WTC11 (cell line): Measurements from ENCODE around the gene CNGA1. TPM values are rescaled to one million over a fixed set of nuclear protein-coding genes. Genes with fewer than 3 reads are reported as not detected.

Experiments
- ATAC-seq: fragments of 200-7000 bp; cut with Tn5 transposase; 2 replicates; pipeline ENCODE4 v1.10.0; 2021; ENCODE audit warnings: mild to moderate bottlenecking, moderate library complexity
- CTCF ChIA-PET: fragments of 300-600 bp; sonication (Branson Sonifier 250); formaldehyde crosslinking; loops from one replicate; lab custom pipeline; 2021; ENCODE audit warnings: antibody characterized with exemption; lab: Charles Lee
- POLR2A ChIA-PET: fragments of 350-600 bp; sonication (Branson Sonifier 250); formaldehyde crosslinking; loops from one replicate; lab custom pipeline; 2021; ENCODE audit warnings: antibody characterized with exemption; lab: Charles Lee
- DNase-seq: peaks from one replicate; pipeline ENCODE4 v3.0.0; 2021; ENCODE audit warnings: low spot score
- H3K27ac Mint-ChIP-seq: 2 replicates; pipeline ENCODE4 v1.8.0; 2021; ENCODE audit warnings: mixed read lengths
- H3K27me3 Mint-ChIP-seq: 2 replicates; pipeline ENCODE4 v1.8.0; 2021; ENCODE audit warnings: low read depth, mild to moderate bottlenecking, moderate library complexity, mixed read lengths
- H3K36me3 Mint-ChIP-seq: 2 replicates; pipeline ENCODE4 v1.8.0; 2021; ENCODE audit warnings: mixed read lengths
- H3K4me1 Mint-ChIP-seq: 2 replicates; pipeline ENCODE4 v1.8.0; 2022; ENCODE audit warnings: mixed read lengths
- H3K4me3 Mint-ChIP-seq: 2 replicates; pipeline ENCODE4 v1.8.0; 2021; ENCODE audit warnings: mild to moderate bottlenecking, moderate library complexity, mixed read lengths
- H3K9me3 Mint-ChIP-seq: 2 replicates; pipeline ENCODE4 v1.8.0; 2021; ENCODE audit warnings: mixed read lengths
- AFF4 ChIP-seq: sonication (generic); formaldehyde crosslinking; IDR thresholded peaks from 2 replicates; pipeline ENCODE4 v1.8.1; 2023; ENCODE audit warnings: mild to moderate bottlenecking, missing genetic modification reagents, borderline replicate concordance
- ATF2 ChIP-seq: sonication (generic); formaldehyde crosslinking; IDR thresholded peaks from 2 replicates; pipeline ENCODE4 v1.8.1; 2022; ENCODE audit warnings: low read depth, missing genetic modification reagents, borderline replicate concordance
- CDX4 ChIP-seq: fragments of 250-450 bp; sonication (Bioruptor Pico); IDR thresholded peaks from 2 replicates; pipeline ENCODE4 v1.9.0; 2021; ENCODE audit warnings: moderate library complexity, mild to moderate bottlenecking, inconsistent platforms, borderline replicate concordance
- CTCF ChIP-seq: fragments of 200-600 bp; IDR thresholded peaks from 2 replicates; pipeline ENCODE4 v1.8.0; 2022; ENCODE audit warnings: antibody characterized with exemption
- E2F1 ChIP-seq: sonication (generic); formaldehyde crosslinking; IDR thresholded peaks from 2 replicates; pipeline ENCODE4 v1.8.0; 2022; ENCODE audit warnings: mild to moderate bottlenecking, missing genetic modification reagents
- EMX1 ChIP-seq: fragments of 250-450 bp; sonication (Bioruptor Pico); IDR thresholded peaks from 2 replicates; pipeline ENCODE4 v1.8.0; 2021; ENCODE audit warnings: mild to moderate bottlenecking
- GRHL2 ChIP-seq: fragments of 250-450 bp; sonication (Bioruptor Pico); IDR thresholded peaks from 2 replicates; pipeline ENCODE4 v1.8.0; 2022; ENCODE audit warnings: mild to moderate bottlenecking, moderate library complexity; ENCODE audit not compliant: insufficient replicate concordance, severe bottlenecking
- HMGXB4 ChIP-seq: sonication (generic); formaldehyde crosslinking; IDR thresholded peaks from 2 replicates; pipeline ENCODE4 v1.8.1; 2023; ENCODE audit warnings: mild to moderate bottlenecking, moderate library complexity, missing genetic modification reagents
- MYBL2 ChIP-seq: sonication (generic); formaldehyde crosslinking; IDR thresholded peaks from 2 replicates; pipeline ENCODE4 v1.8.1; 2023; ENCODE audit warnings: mild to moderate bottlenecking, moderate library complexity, missing genetic modification reagents
- NR1H2 ChIP-seq: sonication (generic); formaldehyde crosslinking; IDR thresholded peaks from 2 replicates; pipeline ENCODE4 v1.9.0; 2021; ENCODE audit warnings: mild to moderate bottlenecking, moderate library complexity, missing genetic modification reagents
- NR3C1 ChIP-seq: sonication (generic); formaldehyde crosslinking; conservative IDR thresholded peaks from 2 replicates; pipeline ENCODE4 v1.8.1; 2023; ENCODE audit warnings: low read depth, mild to moderate bottlenecking, missing genetic modification reagents
- TCF7 ChIP-seq: sonication (generic); formaldehyde crosslinking; IDR thresholded peaks from 2 replicates; pipeline ENCODE4 v1.8.0; 2022; ENCODE audit warnings: mild to moderate bottlenecking, low read depth, missing genetic modification reagents, moderate library complexity
- ZBTB43 ChIP-seq: sonication (generic); formaldehyde crosslinking; IDR thresholded peaks from 2 replicates; pipeline ENCODE4 v1.8.1; 2023; ENCODE audit warnings: mild to moderate bottlenecking, missing genetic modification reagents
- ZNF121 ChIP-seq: sonication (generic); formaldehyde crosslinking; IDR thresholded peaks from 2 replicates; pipeline ENCODE4 v1.8.0; 2023; ENCODE audit warnings: missing genetic modification reagents
- ZNF138 ChIP-seq: sonication (generic); formaldehyde crosslinking; conservative IDR thresholded peaks from 2 replicates; pipeline ENCODE4 v1.8.1; 2022; ENCODE audit warnings: mild to moderate bottlenecking, moderate library complexity, missing genetic modification reagents
- ZNF512 ChIP-seq: sonication (generic); formaldehyde crosslinking; IDR thresholded peaks from 2 replicates; pipeline ENCODE4 v1.8.1; 2022; ENCODE audit warnings: missing genetic modification reagents, borderline replicate concordance
- ZSCAN18 ChIP-seq: fragments of 250-450 bp; sonication (Bioruptor Pico); IDR thresholded peaks from 2 replicates; pipeline ENCODE4 v2.1.2; 2022; ENCODE audit warnings: mild to moderate bottlenecking, moderate library complexity
- total RNA-seq: library from RNA; stranded (reverse); gene quantifications from 3 replicates; pipeline ENCODE4 v1.2.3, GENCODE V29; 2021

CNGA1 gene
- total RNA-seq, 1 experiment from 2014 or later = 1.1 TPM

GRCh38 chr4:47929682-47930201, 86.7 kb downstream of the CNGA1 start:
- POLR2A ChIA-PET = no interaction called here
- Mint-ChIP-seq H3K27me3 (peaks cover 8% of the 10 kb centered on the region), H3K4me1 (peaks cover 6% of the 10 kb centered on the region; the same call in 1 of the 2 replicates), H3K27ac (no peak overlapping the region), H3K9me3 (peaks cover 5% of the 10 kb centered on the region; the same call in 1 of the 2 replicates), H3K36me3 (no peaks in the 10 kb centered on the region), H3K4me3 (no peak overlapping the region)
- no peak for TF ChIP-seq AFF4 (CRISPR knock-in tag)
- no peak for TF ChIP-seq ATF2 (CRISPR knock-in tag)
- no peak for TF ChIP-seq MYBL2 (CRISPR knock-in tag)
- no peak for TF ChIP-seq NR3C1 (CRISPR knock-in tag)
- TF ChIP-seq CTCF = no peak
- TF ChIP-seq EMX1 (CRISPR knock-in tag) = no peak
- no peak for TF ChIP-seq ZBTB43 (CRISPR knock-in tag)
- no peak for TF ChIP-seq ZNF121 (CRISPR knock-in tag)
- TF ChIP-seq NR1H2 (CRISPR knock-in tag) = no peak
- TF ChIP-seq ZNF138 (CRISPR knock-in tag) = no peak
- no peak for TF ChIP-seq ZSCAN18 (CRISPR knock-in tag)
- no peak for TF ChIP-seq TCF7 (CRISPR knock-in tag)
- TF ChIP-seq ZNF512 (CRISPR knock-in tag) = no peak
- TF ChIP-seq HMGXB4 (CRISPR knock-in tag) = no peak
- no peak for TF ChIP-seq GRHL2 (CRISPR knock-in tag)
- TF ChIP-seq E2F1 (CRISPR knock-in tag) = no peak
- TF ChIP-seq CDX4 (CRISPR knock-in tag) = no peak
- DNase-seq (no peak), ATAC-seq (no peak)
- CTCF ChIA-PET = no interaction called here
